Psoas muscle (tissue), 8 donors: Measurements from ENCODE around the gene HS3ST6. TPM values are rescaled to one million over a fixed set of nuclear protein-coding genes. Genes with fewer than 3 reads are reported as not detected.

ENCODE experiments used
- ATAC-seq, 4 donors: fragments of 200-7000 bp; cut with Tn5 transposase; one replicate each; pipeline ENCODE4 v1.9.1; 2020; ENCODE audit warnings: moderate library complexity in 3 of 4, mild to moderate bottlenecking in 2 of 4
- DNase-seq, 2 donors: peaks; one replicate each; pipeline ENCODE4 v3.0.0-alpha.2; 2020
- H3K27ac ChIP-seq: fragments of 200-600 bp; one replicate; pipeline ENCODE4 v1.8.0; 2022
- H3K27me3 ChIP-seq, 3 donors: fragments of 200-600 bp in 1 of 3; one replicate each; pipeline versions ENCODE4 v1.6.1 to v1.8.0; 2013 to 2022; ENCODE audit warnings: low read length in 2 of 3, mild to moderate bottlenecking in 2 of 3, moderate library complexity in 1 of 3; ENCODE audit not compliant: insufficient read depth in 3 of 3
- H3K36me3 ChIP-seq, 2 donors: fragments of 200-600 bp in 1 of 2; one replicate each; pipeline versions ENCODE4 v1.6.1 to v1.8.0; 2013 to 2022; ENCODE audit warnings: low read depth in 1 of 2, mild to moderate bottlenecking in 1 of 2, moderate library complexity in 1 of 2; ENCODE audit not compliant: insufficient read depth in 1 of 2
- H3K4me1 ChIP-seq: fragments of 200-600 bp; one replicate; pipeline ENCODE4 v1.8.0; 2022
- H3K4me3 ChIP-seq: fragments of 200-600 bp; one replicate; pipeline ENCODE4 v1.8.0; 2022; ENCODE audit warnings: mild to moderate bottlenecking
- H3K9me3 ChIP-seq: fragments of 200-600 bp; one replicate; pipeline ENCODE4 v1.8.0; 2022
- CTCF ChIP-seq: fragments of 200-600 bp; IDR thresholded peaks from one replicate; pipeline ENCODE4 v1.8.0; 2022; ENCODE audit warnings: antibody characterized with exemption
- whole genome bisulfite sequencing, 3 donors: extraction: QIAGEN DNeasy Blood & Tissue Kit; methylation state at CpG; one replicate each; pipeline versions ENCODE4 v1.1.6 to v1.1.7; 2013; 5-methylcytosine and 5-hydroxymethylcytosine counted together
- intact Hi-C, 2 donors: fragments of 100-400 bp; cut with DNase I; formaldehyde crosslinking; loops; one replicate each; pipeline versions ENCODE4 v1.11.0 to v1.14.2; 2022
- polyA plus RNA-seq, 3 donors: library from polyadenylated mRNA; stranded (reverse); fragments of 200-250 nt; gene quantifications; one replicate each; pipeline ENCODE4 v1.2.3, GENCODE V29; 2013
- total RNA-seq, 4 donors: library from RNA; stranded (reverse); fragmentation: NEBNext Ultra II Directional in 2 of 4; extraction: Animal tissue kit (Norgen Biotek cat#: 25700) in 2 of 4; gene quantifications; one replicate each; pipeline versions ENCODE4 v1.2.1 to v1.2.4, GENCODE V29; 2021 to 2023
- donor health status: healthy with polysubstance abuse.
- donor health status: DM: no; HTN: no; CAD: no; lungs with moderate emphysema.
- donor health status: Bipolar disorder and iron deficiency.
- donor health status: healthy.
- donor health status: DM: yes; HTN: yes; CAD: no.
- donor health status: DM: no; HTN: no; CAD: no.
- donor health status: DM: no; HTN: no; CAD: no.
- donor health status: DM: yes; HTN: yes; CAD: no.

HS3ST6 gene
- total and polyA plus RNA-seq, 7 donors: not detected

DNA sequence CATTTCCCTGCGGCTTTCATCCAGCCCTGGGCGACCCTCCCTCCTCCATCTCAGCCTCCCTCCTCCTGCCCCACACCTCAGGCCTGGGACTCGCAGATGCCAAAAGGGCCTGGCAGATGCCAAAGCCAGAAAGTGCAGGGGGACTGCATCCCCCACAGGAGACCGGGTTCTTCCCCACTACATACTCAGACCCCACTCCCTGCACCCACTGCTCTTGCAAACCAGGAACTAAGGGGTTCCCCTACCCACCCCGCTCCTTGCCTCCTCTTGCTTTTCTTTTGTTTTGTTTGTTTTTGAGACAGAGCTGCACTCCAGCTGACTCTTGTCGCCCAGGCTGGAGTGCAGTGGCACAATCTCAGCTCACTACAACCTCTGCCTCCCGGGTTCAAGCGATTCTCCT, 3.2 kb downstream of the HS3ST6 start:
- TF ChIP-seq CTCF: no peak
- 44 to 52% (median 44%) methylated on average over 8 of the region's 8 CpGs for WGBS, 3 donors
- Histone ChIP-seq H3K27me3 (peaks cover 0 to 57% (median 29%) of the 10 kb centered on the region in 3 donors), H3K27ac (no peak overlapping the region), H3K4me3 (no peak overlapping the region), H3K36me3 (no peaks in the 10 kb centered on the region), H3K9me3 (no peaks in the 10 kb centered on the region), H3K4me1 (no peaks in the 10 kb centered on the region)
- ATAC-seq (no peak), DNase-seq (no peak)
- intact Hi-C loops: no loop called here

DNA sequence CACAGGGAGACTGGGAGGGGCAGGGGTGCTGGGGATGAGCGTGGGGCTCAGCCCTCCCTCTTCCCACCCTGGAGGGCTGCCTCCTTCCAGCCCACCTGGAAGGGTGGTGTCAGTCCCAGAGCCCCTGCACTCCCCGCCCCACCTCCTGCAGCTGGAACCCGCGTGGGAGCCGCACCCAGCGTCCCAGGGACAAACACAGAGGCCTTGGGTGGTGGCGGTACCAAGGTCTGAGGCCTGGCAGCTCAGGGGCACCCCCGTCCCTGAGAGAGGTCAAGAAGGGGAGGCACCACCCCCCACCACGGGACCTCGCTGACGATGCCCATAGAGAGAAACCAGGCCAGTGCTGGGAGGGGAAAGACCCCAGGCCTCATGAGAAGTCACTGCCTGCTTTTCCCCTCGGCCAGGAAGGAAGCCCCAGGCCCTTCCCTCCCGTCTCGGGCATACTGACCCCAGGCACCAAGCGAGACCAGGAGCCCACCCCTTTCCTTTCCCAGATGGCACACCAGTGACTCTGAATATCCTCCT, 4.1 kb downstream of the HS3ST6 start:
- intact Hi-C loops: no loop called here
- H3K4me3 ChIP-seq: no peak overlapping the region
- peaks cover 0 to 57% (median 24%) of the 10 kb centered on the region in 3 donors for H3K27me3 ChIP-seq
- no peaks in the 10 kb centered on the region for H3K9me3 ChIP-seq
- H3K4me1 ChIP-seq: no peaks in the 10 kb centered on the region
- DNase-seq: no peak
- TF ChIP-seq CTCF: no peak
- 29 to 41% (median 38%) methylated on average over 11 to 15 of the region's 15 CpGs for WGBS, 3 donors
- no peaks in the 10 kb centered on the region for H3K36me3 ChIP-seq
- no peak for ATAC-seq
- H3K27ac ChIP-seq: no peak overlapping the region

- Histone ChIP-seq H3K4me3 (no peak overlapping the region), H3K27me3 (peaks cover 0 to 57% (median 19%) of the 10 kb centered on the region in 3 donors), H3K36me3 (no peaks in the 10 kb centered on the region), H3K9me3 (no peaks in the 10 kb centered on the region), H3K27ac (no peak overlapping the region), H3K4me1 (no peaks in the 10 kb centered on the region)
- intact Hi-C loops: no loop called here
- no peak for TF ChIP-seq CTCF
- no peak for DNase-seq
- no peak for ATAC-seq
- 44 to 45% (median 45%) methylated on average over 15 to 21 of the region's 21 CpGs for WGBS, 3 donors
These were observed 4.7 kb downstream of the HS3ST6 start for GRCh38 chr16:1913327-1914083.

GRCh38 chr16:1912215-1912543, 6.0 kb downstream of the HS3ST6 start:
- peaks cover 0 to 61% (median 15%) of the 10 kb centered on the region in 3 donors for H3K27me3 ChIP-seq
- no peaks in the 10 kb centered on the region for H3K9me3 ChIP-seq
- no peaks in the 10 kb centered on the region for H3K36me3 ChIP-seq
- intact Hi-C loops: no loop called here
- no peak for DNase-seq
- no peak overlapping the region for H3K4me3 ChIP-seq
- 76 to 82% (median 77%) methylated on average over 17 of the region's 17 CpGs for WGBS, 3 donors
- H3K27ac ChIP-seq: no peak overlapping the region
- no peaks in the 10 kb centered on the region for H3K4me1 ChIP-seq
- TF ChIP-seq CTCF: no peak
- no peak for ATAC-seq
